NCI-H2081 treated with DMSO at 0.1 percent for 48 hours (cell line): ENCODE measurements around the gene RWDD1.
"Not testable (repeated sequence)": the region's sequence is repeated elsewhere in the genome, so short reads cannot be mapped to it uniquely, and the experiment has no call there.

ENCODE experiments used
- DNase-seq: peaks from one replicate; lab custom pipeline; 2025; lab: John Stamatoyannopoulos, UW

RWDD1 gene

GRCh38 chr6:116561377-116562018 lies 9.8 kb upstream of the RWDD1 start:
- no peak for DNase-seq

GRCh38 chr6:116562019-116562403 lies 9.3 kb upstream of the RWDD1 start:
- DNase-seq, result no peak

DNA sequence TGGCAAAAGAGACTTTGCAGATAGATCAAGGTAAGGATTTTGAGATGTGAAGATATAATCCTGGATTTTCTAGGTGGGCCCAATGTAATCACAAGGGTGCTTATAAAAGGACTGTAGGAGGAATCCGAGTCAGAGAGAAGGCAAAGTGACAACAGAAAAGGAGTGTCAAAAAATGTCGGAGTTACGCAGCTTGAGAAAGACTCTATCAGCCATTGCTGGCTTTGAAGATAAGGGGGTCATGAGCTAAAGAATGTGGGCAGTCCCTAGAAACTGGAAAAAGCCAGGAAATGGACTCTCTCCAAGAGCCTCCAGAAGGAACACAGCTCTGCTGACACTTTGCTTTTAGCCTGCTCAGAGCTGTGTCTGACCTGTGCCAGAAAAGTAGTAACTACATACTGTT lies 8.7 kb upstream of the RWDD1 start:
- DNase-seq, result no peak

GRCh38 chr6:116563830-116564229 lies 7.5 kb upstream of the RWDD1 start:
- no peak for DNase-seq

GRCh38 chr6:116564311-116564710 lies 7.0 kb upstream of the RWDD1 start:
- DNase-seq, result no peak

GRCh38 chr6:116564921-116565872 lies 6.1 kb upstream of the RWDD1 start:
- no peak for DNase-seq

DNA sequence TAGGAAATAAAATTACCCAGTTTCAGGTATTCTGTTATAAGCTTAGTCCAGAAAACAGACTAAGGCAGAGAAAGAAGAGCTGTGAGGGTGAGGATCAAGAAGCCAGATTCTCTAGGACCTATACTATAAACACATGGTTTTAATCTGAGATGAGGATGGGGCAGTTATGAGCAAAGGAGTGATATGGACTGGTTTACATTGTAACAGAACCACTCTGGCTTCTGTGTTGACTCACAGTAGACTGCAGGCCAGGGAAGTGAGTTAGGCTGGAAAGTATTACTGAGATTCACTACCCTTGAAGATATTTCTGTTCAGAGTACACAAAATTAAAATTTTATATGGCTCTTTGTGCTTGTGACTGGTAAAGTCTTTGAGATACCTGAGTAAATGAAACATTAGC lies 3.2 kb upstream of the RWDD1 start:
- DNase-seq, result no peak

DNA sequence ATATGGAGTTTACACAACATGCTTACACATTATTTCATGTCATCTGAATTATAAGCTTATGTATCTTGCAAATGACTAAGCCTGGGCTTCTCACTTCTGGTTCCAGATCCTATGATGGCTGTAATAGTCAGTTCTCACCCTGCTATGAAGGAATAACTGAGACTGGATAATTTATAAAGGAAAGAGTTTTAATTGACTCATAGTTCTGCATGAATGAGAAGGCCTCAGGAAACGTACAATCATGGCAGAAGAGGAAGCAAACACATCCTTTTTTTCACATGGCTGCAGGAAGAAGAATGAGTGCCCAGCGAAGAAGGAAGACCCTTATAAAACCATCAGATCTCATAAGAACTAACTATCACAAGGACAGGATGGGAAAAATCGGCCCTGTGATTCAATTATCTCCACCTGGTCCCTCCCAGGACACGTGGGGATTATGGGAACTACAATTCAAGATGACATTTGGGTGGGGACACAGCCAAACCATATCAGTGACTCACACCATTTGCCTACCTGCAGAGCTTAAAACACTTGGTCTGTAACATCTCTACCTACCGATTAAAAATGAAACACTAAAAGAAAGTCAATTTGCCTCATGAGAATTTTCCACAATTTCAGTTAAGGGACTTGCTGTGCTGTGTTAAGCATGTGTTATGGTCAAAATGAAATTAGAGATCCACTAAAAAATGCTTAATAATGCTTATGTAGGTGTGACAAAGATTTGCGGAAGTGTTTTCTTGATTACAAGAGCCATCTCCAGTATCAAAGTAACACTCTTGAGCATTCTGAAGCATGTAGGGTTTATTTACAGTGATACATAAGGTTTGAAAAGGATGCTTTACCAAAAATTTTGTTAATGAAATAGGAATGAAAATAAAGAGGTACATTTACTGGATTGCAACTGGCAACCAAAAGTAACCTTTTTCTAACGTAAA lies 2.2 kb upstream of the RWDD1 start:
- DNase-seq, result no peak

- no peak for DNase-seq
Measured at GRCh38 chr6:116571683-116572000, 338 bp downstream of the RWDD1 start.

DNA sequence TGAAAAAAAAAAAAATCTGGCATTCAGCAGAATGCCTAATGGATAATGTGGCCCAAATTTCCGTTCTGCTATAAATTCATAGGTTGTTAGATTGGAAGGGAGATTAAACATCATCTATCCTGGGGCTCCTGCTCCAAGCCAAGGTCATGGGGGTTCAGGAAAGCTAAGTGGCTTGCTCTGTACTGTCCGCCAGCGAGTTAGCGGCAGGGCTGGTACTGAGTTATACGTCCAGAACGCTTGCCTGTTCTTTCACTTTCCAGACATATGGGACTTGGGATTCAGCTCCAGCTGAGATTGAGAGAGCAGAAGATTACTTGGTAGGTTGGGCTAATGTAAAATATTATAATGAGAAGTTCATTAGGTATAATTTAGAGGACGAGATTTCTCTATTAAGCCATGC lies 858 bp downstream of the RWDD1 start:
- no peak for DNase-seq

GRCh38 chr6:116575227-116575626 lies 3.9 kb downstream of the RWDD1 start:
- no peak for DNase-seq

DNA sequence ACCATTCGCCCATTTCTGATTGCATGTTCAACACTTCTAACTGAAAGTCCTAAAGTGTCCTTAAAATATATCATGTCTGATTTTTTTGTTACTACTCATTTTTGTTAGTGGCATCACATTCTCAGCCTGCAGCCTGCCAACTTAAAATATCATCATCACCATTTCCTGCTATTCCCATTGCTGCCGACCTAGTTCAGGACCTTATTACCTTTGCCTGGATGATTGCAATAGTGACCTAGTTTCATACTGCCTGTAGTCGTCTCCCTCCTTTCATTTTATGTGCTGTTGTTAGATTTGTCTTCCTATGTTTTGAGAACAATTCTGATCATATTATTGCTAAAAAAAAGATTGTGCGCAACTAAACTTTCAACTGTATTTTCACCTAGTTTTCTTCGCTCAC lies 6.2 kb downstream of the RWDD1 start:
- no peak for DNase-seq

- DNase-seq, result no peak
Measured at GRCh38 chr6:116578335-116578734, 7.0 kb downstream of the RWDD1 start.

GRCh38 chr6:116579143-116579542 lies 7.8 kb downstream of the RWDD1 start:
- no peak for DNase-seq

DNA sequence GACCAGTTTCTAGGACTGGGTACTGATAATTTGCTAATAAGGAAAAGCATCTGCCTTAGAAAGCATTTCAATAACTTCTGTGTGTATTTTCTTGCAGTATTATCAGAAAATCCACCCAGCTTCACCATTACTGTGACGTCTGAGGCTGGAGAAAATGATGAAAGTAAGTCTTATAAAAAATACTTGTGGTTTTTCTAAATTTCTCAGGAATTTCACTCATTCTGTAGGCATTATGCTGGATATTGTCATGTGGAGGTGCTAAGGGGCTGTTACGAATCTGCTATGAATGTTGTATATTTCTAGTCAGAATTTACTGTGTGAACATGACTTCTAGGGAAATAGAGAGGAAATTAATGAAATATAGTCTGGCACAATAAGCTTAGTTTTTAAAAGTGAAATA lies 8.9 kb downstream of the RWDD1 start:
- no peak for DNase-seq

DNA sequence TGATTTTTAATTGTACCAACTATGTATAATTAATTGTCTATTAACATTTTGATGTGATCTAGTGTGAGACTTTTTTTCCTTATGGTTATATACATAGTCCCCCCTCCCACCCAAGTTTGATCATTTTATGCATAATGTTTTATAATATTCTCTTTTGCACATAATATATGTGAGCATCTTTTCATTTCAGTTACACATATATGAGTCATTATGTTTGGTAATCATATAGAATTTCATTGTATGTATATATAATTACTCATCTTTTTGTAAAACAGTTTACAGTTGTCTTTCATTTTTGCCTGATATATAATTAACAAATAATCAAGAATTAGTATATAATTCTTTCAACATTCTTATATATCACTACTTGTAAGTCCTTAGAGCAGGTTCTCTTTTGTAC lies 15.0 kb downstream of the RWDD1 start:
- DNase-seq, result no peak

GRCh38 chr6:116586738-116587137 lies 15.4 kb downstream of the RWDD1 start:
- DNase-seq, result no peak

DNA sequence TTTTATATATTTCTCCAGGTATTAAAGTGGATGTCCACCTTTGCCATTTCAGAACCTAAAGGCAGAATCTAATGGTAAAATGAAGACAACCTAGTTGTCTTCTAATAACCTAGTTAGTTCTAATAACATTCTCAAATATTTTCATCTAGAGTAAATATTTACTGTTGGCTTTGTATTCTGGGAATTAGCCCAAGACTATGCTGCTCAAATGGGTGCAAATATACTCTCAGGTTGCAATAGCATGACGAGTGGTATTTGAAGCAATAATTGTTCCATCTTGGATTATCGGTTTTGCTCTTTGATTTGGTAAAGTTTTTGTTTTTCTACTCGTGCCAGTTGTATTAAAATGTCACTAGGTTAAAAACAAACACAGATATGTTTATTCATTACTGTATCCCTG lies 23.9 kb downstream of the RWDD1 start:
- no peak for DNase-seq

DNA sequence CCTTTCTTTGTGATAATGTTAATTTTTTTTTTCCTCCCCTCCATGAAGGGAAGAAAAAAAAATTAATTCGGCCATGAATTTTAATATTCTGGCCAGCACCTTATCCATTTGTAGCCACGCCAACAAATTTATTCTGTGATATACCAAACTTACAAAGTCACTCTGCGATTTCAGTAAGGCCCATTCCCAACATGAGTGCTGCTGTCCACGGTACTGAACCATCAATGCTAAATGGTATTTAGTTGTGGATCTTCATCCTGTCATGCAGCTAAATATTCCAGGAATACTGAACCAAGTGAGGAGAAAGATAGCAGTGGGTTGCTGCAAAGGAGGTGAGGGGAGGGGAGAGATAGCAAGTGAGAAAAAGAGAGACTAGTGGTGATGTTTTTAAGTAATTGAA lies 25.5 kb downstream of the RWDD1 start:
- no peak for DNase-seq

- DNase-seq, result not testable (repeated sequence)
Measured at GRCh38 chr6:116603916-116604315, 32.6 kb downstream of the RWDD1 start.

- not testable (repeated sequence) for DNase-seq
Measured at GRCh38 chr6:116604868-116605267, 33.6 kb downstream of the RWDD1 start.

DNA sequence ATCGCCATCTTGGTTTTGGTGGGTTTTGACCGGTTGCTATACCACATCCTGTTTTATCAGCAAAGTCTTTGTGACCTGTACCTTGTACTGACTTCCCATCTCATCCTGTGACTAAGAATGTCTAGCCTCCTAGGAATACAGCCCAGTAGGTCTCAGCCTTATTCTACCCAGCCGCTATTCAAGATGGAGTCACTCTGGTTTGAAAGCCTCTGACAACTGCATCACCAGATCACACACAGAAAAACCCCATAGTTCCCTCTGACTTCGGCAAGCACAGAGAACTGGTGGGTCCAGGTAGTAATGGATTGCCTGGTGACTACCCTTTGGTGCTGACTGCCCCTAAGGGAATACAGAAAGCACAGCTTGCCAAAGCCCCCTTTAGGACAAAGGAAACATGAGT lies 34.6 kb downstream of the RWDD1 start:
- DNase-seq, result no peak

GRCh38 chr6:116611056-116611455 lies 39.8 kb downstream of the RWDD1 start:
- DNase-seq, result no peak
